ENCODE data around the gene MINK1.
A peak's percentile ranks its signal among the peaks of the same experiment; 100 is the strongest.

Gene MINK1

DNA sequence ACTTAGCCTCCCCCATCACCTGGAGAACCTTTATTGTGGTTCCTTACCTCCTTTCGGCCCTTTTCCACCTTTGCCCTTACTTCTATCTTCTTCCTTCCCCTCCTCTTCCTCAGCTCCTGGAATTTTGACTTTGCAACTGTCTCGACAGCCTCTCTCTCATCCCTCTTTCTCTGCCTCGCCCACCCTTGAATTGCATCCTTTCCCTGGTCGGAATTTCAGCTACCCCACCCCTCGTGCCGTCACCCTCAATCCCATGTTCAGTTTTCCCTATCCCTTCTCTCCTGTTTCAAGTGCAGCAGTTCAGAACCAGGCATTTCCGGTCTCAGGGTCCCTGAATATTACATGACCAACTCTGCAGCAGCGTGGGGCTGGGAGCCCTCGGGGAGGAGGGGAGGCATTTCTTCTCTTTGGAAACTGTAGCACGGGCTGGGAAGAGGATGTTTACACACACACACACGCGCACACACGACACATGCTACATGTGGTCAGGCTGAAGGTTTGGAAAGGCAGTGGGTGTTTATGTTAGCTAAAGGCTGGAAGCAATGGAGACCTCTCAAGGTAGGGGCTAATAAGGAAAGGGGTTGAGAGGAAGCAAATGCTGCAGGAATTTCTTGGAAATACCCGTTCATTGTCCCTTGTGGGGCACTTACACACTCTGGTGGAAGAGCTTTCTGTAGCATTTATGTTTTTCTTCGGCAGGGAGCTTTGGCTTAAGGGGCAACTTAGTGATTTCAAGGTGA lies 971 bp downstream of the MINK1 start:
- no peak for TF ChIP-seq ZFX (IDR thresholded peaks at IDR 0.05; ENCODE audit: borderline replicate concordance)
- no peak for TF ChIP-seq CTCF (IDR thresholded peaks at IDR 0.05)

DNA sequence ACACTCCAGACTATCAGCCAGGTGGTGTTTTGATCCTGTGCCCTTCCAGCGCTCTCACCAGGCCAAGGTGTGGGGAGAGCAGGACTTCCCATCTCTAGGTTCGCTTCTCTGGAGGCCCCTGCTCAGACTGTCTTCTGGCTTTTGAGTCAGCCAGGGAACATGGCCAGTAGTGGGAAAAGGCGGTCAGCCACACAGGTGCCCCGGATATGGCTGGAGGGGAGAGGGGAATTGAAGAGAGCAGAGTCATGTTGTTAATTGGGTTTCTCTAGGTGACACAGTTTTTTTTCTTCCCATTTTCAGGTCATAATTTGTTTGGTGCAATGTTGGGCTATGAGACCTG lies 1.5 kb downstream of the MINK1 start:
- H3K27ac ChIP-seq, result peak overlapping the region; percentile 79
- no peak for TF ChIP-seq ZFX (IDR thresholded peaks at IDR 0.05; ENCODE audit: borderline replicate concordance)
- TF ChIP-seq CTCF (IDR thresholded peaks at IDR 0.05), result no peak

More for the DNA sequence above, 971 bp downstream of the MINK1 start:
- peak overlapping the region; percentile 79 for H3K27ac ChIP-seq

DNA sequence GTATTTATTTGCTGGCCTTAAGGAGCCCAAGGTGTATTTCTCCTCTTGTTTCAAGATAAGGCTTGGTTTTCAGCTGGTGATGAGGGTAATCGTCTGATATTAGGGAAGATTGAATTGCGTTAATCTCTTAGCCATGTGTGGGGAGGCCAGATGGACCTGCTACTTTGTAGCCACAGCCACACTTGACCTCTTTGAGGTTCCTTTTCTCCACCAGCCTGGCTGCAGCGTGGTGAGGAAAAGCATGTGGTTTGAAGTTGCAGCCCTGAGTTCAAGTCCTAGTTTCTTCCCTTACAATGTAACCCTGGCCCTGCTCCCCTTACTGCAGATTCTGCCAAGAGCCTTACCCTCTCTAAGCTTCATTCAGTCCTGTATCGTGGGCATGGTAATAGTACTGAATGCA lies 3.1 kb downstream of the MINK1 start:
- no peak overlapping the region for H3K27ac ChIP-seq
- TF ChIP-seq CTCF (IDR thresholded peaks at IDR 0.05) (no peak), ZFX (IDR thresholded peaks at IDR 0.05; ENCODE audit: borderline replicate concordance) (no peak)

DNA sequence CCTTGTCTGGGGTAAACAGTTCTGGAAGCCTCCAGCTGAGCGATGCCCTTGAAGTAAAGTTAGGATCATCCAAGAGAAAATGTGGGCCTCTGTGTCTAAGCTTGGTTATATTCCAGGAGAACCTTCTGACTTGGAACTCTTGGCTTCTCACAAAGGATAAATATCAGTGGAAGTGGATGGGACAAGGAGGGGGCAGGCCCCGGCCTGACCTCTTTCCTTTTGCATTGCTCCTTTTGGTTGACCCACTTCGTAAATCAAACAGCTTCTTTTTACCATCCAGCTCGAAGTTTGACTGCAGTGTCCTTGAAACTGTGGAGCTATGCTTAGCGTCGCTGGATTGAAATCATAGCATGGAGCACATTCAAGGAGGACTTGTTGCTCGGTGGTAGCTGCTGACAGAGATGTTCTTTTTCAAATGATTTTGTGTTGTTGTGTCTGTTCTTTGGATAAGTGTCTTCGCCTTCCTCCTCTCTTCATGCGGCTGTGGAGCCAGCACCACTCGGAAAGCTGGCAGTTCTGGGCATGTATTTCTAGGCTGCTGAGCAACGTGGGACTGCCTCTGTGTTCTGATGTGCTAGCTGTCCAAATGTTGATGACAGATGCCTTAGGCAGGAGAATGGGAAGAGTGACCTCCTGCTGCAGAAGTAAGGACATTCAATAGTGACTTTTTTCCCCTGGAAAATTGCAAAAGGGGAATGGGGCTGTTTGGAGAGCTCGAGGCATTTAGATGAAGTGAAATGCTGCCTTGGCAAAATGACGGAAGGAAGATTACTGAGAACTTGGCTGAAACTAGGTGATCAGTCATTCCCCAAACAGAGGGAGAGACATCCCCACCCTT lies 4.5 kb downstream of the MINK1 start:
- no peak overlapping the region for H3K27ac ChIP-seq
- TF ChIP-seq CTCF (IDR thresholded peaks at IDR 0.05) (no peak), ZFX (IDR thresholded peaks at IDR 0.05; ENCODE audit: borderline replicate concordance) (no peak)

DNA sequence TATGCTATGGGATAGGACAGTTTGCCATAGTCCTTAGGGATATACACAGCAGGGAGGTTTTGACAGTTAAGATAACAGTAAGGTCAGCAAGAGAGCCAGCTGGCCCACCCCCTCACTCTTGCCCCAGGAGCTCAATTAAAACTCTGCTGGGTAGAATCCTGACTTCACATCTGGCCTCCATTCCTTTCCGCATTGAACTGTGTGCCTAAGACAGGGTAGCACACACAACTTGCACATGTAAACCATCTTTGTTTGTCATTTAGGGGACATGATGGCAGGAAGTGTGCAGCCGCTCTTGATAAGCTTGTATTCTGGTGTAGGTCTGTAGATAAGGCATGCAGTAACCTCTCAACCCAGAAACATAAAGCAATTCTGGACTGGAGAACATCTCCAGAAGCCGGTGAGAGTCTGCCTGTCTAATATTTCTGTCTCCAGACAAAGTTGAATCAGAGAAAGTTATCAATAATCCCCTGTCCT lies 5.2 kb downstream of the MINK1 start:
- TF ChIP-seq CTCF (IDR thresholded peaks at IDR 0.05) (no peak), ZFX (IDR thresholded peaks at IDR 0.05; ENCODE audit: borderline replicate concordance) (no peak)
- H3K27ac ChIP-seq, result no peak overlapping the region

GRCh38 chr17:4839221-4839620 lies 6.1 kb downstream of the MINK1 start:
- H3K27ac ChIP-seq, result no peak overlapping the region
- TF ChIP-seq ZFX (IDR thresholded peaks at IDR 0.05; ENCODE audit: borderline replicate concordance), result no peak
- no peak for TF ChIP-seq CTCF (IDR thresholded peaks at IDR 0.05)

Data from 22Rv1 (cell line).